OCI-M2 (cell line): ENCODE data around the gene CRIP1.

Source experiments
- DNase-seq: peaks from one replicate; lab custom pipeline; 2025; ENCODE audit not compliant: unreplicated experiment; lab: John Stamatoyannopoulos, UW

The CRIP1 gene

GRCh38 chr14:105486163-105486973, at the start of gene CRIP1:
TSS of gene CRIP1 (plus strand) at chr14:105486886. CDS start at chr14:105487260, 374 bp downstream.
- DNase-seq, result no peak

GRCh38 chr14:105436891-105437722, 49.6 kb upstream of the CRIP1 start:
- no peak for DNase-seq

GRCh38 chr14:105437723-105438500, 48.8 kb upstream of the CRIP1 start:
- DNase-seq, result no peak

GRCh38 chr14:105439179-105439578, 47.5 kb upstream of the CRIP1 start:
- DNase-seq, result no peak

GRCh38 chr14:105439710-105440553, 46.8 kb upstream of the CRIP1 start:
- DNase-seq, result no peak

- DNase-seq, result no peak
Observed at GRCh38 chr14:105440554-105440900, 46.2 kb upstream of the CRIP1 start.

GRCh38 chr14:105440992-105441391, 45.7 kb upstream of the CRIP1 start:
- no peak for DNase-seq

GRCh38 chr14:105442125-105442524, 44.6 kb upstream of the CRIP1 start:
- no peak for DNase-seq

- no peak for DNase-seq
Observed at GRCh38 chr14:105442834-105443233, 43.9 kb upstream of the CRIP1 start.

- no peak for DNase-seq
Observed at GRCh38 chr14:105444859-105445258, 41.8 kb upstream of the CRIP1 start.

- DNase-seq, result no peak
Observed at GRCh38 chr14:105445290-105445689, 41.4 kb upstream of the CRIP1 start.

- DNase-seq, result no peak
Observed at GRCh38 chr14:105445901-105446845, 40.5 kb upstream of the CRIP1 start.

GRCh38 chr14:105446971-105447370, 39.7 kb upstream of the CRIP1 start:
- no peak for DNase-seq

- no peak for DNase-seq
Observed at GRCh38 chr14:105447651-105448640, 38.7 kb upstream of the CRIP1 start.

GRCh38 chr14:105448706-105449111, 38.0 kb upstream of the CRIP1 start:
- no peak for DNase-seq

- DNase-seq, result no peak
Observed at GRCh38 chr14:105449276-105450122, 37.2 kb upstream of the CRIP1 start.

- no peak for DNase-seq
Observed at GRCh38 chr14:105450123-105450505, 36.6 kb upstream of the CRIP1 start.
